ENCODE data around the gene BAHD1.

DNA sequence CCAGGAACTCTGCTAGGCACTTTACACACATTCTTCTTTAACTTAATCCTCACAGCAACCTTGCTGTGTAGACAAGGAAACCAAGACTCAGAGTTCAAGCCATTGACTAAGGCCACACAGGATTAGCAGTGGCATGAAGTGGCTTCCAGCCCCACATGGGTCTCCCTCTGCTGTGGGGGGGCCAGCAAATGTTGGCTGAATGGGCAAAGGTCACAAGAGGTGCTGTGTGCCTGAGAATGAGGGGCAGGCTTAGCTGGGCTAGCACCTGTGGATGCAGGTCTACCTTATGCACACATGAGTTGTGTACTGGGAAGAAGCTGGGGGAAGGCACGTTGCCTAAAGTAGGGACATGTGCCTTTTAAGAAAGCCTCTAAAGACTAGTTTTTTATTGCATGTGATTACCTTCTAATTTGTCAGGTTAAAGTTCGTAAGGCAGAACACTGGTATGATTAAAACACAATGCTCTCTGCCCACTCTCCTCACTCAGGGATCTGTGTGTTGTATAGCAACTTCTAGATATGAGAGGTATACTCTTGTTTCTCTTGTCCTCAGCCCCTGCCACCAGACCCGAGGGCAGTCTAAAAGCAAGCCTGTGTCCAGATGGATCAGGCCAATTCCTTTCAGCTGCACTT lies 10.9 kb downstream of the BAHD1 start:
- TF ChIP-seq, protein P1, sequence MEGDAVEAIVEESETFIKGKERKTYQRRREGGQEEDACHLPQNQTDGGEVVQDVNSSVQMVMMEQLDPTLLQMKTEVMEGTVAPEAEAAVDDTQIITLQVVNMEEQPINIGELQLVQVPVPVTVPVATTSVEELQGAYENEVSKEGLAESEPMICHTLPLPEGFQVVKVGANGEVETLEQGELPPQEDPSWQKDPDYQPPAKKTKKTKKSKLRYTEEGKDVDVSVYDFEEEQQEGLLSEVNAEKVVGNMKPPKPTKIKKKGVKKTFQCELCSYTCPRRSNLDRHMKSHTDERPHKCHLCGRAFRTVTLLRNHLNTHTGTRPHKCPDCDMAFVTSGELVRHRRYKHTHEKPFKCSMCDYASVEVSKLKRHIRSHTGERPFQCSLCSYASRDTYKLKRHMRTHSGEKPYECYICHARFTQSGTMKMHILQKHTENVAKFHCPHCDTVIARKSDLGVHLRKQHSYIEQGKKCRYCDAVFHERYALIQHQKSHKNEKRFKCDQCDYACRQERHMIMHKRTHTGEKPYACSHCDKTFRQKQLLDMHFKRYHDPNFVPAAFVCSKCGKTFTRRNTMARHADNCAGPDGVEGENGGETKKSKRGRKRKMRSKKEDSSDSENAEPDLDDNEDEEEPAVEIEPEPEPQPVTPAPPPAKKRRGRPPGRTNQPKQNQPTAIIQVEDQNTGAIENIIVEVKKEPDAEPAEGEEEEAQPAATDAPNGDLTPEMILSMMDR (IDR thresholded peaks at IDR 0.05), result no peak
- TF ChIP-seq POLR2A (IDR thresholded peaks at IDR 0.05), result no peak

Measured in adrenal gland (tissue), 5 donors.